Mucosa of stomach (tissue), 1 donor: ENCODE measurements around the gene GLIS1.

Experiments
- H3K27me3 ChIP-seq: one replicate; pipeline ENCODE4 v1.7.0; 2013; ENCODE audit warnings: mild to moderate bottlenecking, low read length; ENCODE audit not compliant: control insufficient read depth, insufficient read depth
- H3K36me3 ChIP-seq: one replicate; pipeline ENCODE4 v1.7.0; 2013; ENCODE audit warnings: low read length; ENCODE audit not compliant: control insufficient read depth, insufficient read depth
- H3K4me1 ChIP-seq: one replicate; pipeline ENCODE4 v1.7.0; 2013; ENCODE audit warnings: mild to moderate bottlenecking, low read length; ENCODE audit not compliant: control insufficient read depth, insufficient read depth
- H3K4me3 ChIP-seq: one replicate; pipeline ENCODE4 v1.7.0; 2013; ENCODE audit warnings: low read length
- H3K9ac ChIP-seq: one replicate; pipeline ENCODE4 v1.7.0; 2013; ENCODE audit warnings: mild to moderate bottlenecking, low read length, moderate library complexity
- H3K9me3 ChIP-seq: one replicate; pipeline ENCODE4 v1.7.0; 2013; ENCODE audit warnings: mild to moderate bottlenecking, low read length, moderate library complexity; ENCODE audit not compliant: control insufficient read depth
- donor health status: Pancreatic carcinoma.

The GLIS1 gene

GRCh38 chr1:53661496-53661895, 77.5 kb downstream of the GLIS1 start:
- Histone ChIP-seq H3K9ac (no peak overlapping the region), H3K27me3 (no peaks in the 10 kb centered on the region), H3K4me1 (no peaks in the 10 kb centered on the region), H3K36me3 (no peaks in the 10 kb centered on the region), H3K4me3 (no peak overlapping the region), H3K9me3 (no peaks in the 10 kb centered on the region)

- Histone ChIP-seq H3K36me3 (no peaks in the 10 kb centered on the region), H3K9ac (no peak overlapping the region), H3K27me3 (no peaks in the 10 kb centered on the region), H3K4me3 (no peak overlapping the region), H3K4me1 (no peaks in the 10 kb centered on the region), H3K9me3 (no peaks in the 10 kb centered on the region)
Measured at GRCh38 chr1:53660666-53661065, 78.3 kb downstream of the GLIS1 start.

GRCh38 chr1:53659436-53659835, 79.5 kb downstream of the GLIS1 start:
- Histone ChIP-seq H3K4me1 (no peaks in the 10 kb centered on the region), H3K4me3 (no peak overlapping the region), H3K27me3 (no peaks in the 10 kb centered on the region), H3K36me3 (no peaks in the 10 kb centered on the region), H3K9ac (no peak overlapping the region), H3K9me3 (no peaks in the 10 kb centered on the region)

- H3K27me3 ChIP-seq, result no peaks in the 10 kb centered on the region
- H3K9ac ChIP-seq, result no peak overlapping the region
- H3K4me1 ChIP-seq, result no peaks in the 10 kb centered on the region
- H3K4me3 ChIP-seq, result no peak overlapping the region
- no peaks in the 10 kb centered on the region for H3K9me3 ChIP-seq
- no peaks in the 10 kb centered on the region for H3K36me3 ChIP-seq
Measured at GRCh38 chr1:53658489-53659230, 80.3 kb downstream of the GLIS1 start.

GRCh38 chr1:53657891-53658396, 81.0 kb downstream of the GLIS1 start:
- H3K36me3 ChIP-seq, result no peaks in the 10 kb centered on the region
- H3K4me1 ChIP-seq, result no peaks in the 10 kb centered on the region
- H3K4me3 ChIP-seq, result no peak overlapping the region
- no peaks in the 10 kb centered on the region for H3K27me3 ChIP-seq
- H3K9me3 ChIP-seq, result no peaks in the 10 kb centered on the region
- no peak overlapping the region for H3K9ac ChIP-seq

- H3K36me3 ChIP-seq, result no peaks in the 10 kb centered on the region
- no peaks in the 10 kb centered on the region for H3K4me1 ChIP-seq
- H3K27me3 ChIP-seq, result no peaks in the 10 kb centered on the region
- no peak overlapping the region for H3K4me3 ChIP-seq
- H3K9ac ChIP-seq, result no peak overlapping the region
- no peaks in the 10 kb centered on the region for H3K9me3 ChIP-seq
Measured at GRCh38 chr1:53657531-53657805, 81.5 kb downstream of the GLIS1 start.

- no peak overlapping the region for H3K4me3 ChIP-seq
- H3K9me3 ChIP-seq, result no peaks in the 10 kb centered on the region
- no peak overlapping the region for H3K9ac ChIP-seq
- no peaks in the 10 kb centered on the region for H3K36me3 ChIP-seq
- H3K4me1 ChIP-seq, result no peaks in the 10 kb centered on the region
- H3K27me3 ChIP-seq, result no peaks in the 10 kb centered on the region
Measured at GRCh38 chr1:53656747-53657530, 82.0 kb downstream of the GLIS1 start.

GRCh38 chr1:53655931-53656746, 82.8 kb downstream of the GLIS1 start:
- Histone ChIP-seq H3K9ac (no peak overlapping the region), H3K4me1 (no peaks in the 10 kb centered on the region), H3K9me3 (no peaks in the 10 kb centered on the region), H3K36me3 (no peaks in the 10 kb centered on the region), H3K27me3 (no peaks in the 10 kb centered on the region), H3K4me3 (no peak overlapping the region)

GRCh38 chr1:53654216-53655210, 84.5 kb downstream of the GLIS1 start:
- Histone ChIP-seq H3K9me3 (no peaks in the 10 kb centered on the region), H3K27me3 (no peaks in the 10 kb centered on the region), H3K4me1 (no peaks in the 10 kb centered on the region), H3K9ac (no peak overlapping the region), H3K36me3 (no peaks in the 10 kb centered on the region), H3K4me3 (no peak overlapping the region)

- Histone ChIP-seq H3K9me3 (no peaks in the 10 kb centered on the region), H3K36me3 (no peaks in the 10 kb centered on the region), H3K9ac (no peak overlapping the region), H3K4me1 (no peaks in the 10 kb centered on the region), H3K27me3 (no peaks in the 10 kb centered on the region), H3K4me3 (no peak overlapping the region)
Measured at GRCh38 chr1:53653631-53654030, 85.3 kb downstream of the GLIS1 start.

GRCh38 chr1:53653200-53653575, 85.8 kb downstream of the GLIS1 start:
- H3K9me3 ChIP-seq, result no peaks in the 10 kb centered on the region
- H3K9ac ChIP-seq, result no peak overlapping the region
- no peaks in the 10 kb centered on the region for H3K4me1 ChIP-seq
- H3K36me3 ChIP-seq, result no peaks in the 10 kb centered on the region
- H3K27me3 ChIP-seq, result no peaks in the 10 kb centered on the region
- H3K4me3 ChIP-seq, result no peak overlapping the region
